Endothelial cell of umbilical vein (primary cell): Measurements from ENCODE around the gene CTNND2. TPM values are rescaled to one million over a fixed set of nuclear protein-coding genes. Genes with fewer than 3 reads are reported as not detected.

Experiments
- BruUV-seq: library from RNA; stranded (reverse); fragments of 400-500 nt; replicated peaks from 2 replicates; lab custom pipeline; 2021; lab: Mats Ljungman, UMichigan
- CTCF ChIA-PET: fragments of 300-600, 350-600 bp; sonication (Branson Sonifier 250); formaldehyde crosslinking; loops from one replicate; lab custom pipeline; 2021; ENCODE audit warnings: antibody characterized with exemption, inconsistent platforms; lab: Charles Lee
- POLR2A ChIA-PET: fragments of 300-600, 350-600 bp; sonication (Branson Sonifier 250); formaldehyde crosslinking; loops from one replicate; lab custom pipeline; 2021; ENCODE audit warnings: antibody characterized with exemption, inconsistent platforms; lab: Charles Lee
- DNase-seq: peaks from one replicate; pipeline ENCODE4 v3.0.0-alpha.2; 2011; ENCODE audit warnings: low read depth, low spot score
- FAIRE-seq: peaks from 2 replicates; lab custom pipeline; 2011; peaks lifted over from hg19 to GRCh38; lab: Jason Lieb, UNC
- H2AFZ ChIP-seq: 2 replicates; pipeline ENCODE4 v1.6.0; 2012; ENCODE audit warnings: low read depth, low read length, control low read depth, inconsistent platforms
- H3K27ac ChIP-seq: 2 replicates; pipeline ENCODE4 v1.5.1; 2011; ENCODE audit warnings: low read depth, mild to moderate bottlenecking, control low read depth, low read length, moderate library complexity; ENCODE audit not compliant: insufficient read depth
- H3K27me3 ChIP-seq, 2 experiments: 2 replicates each; pipeline versions ENCODE4 v1.6.0 to v1.6.1; 2011; ENCODE audit warnings: low read length in 2 of 2, mixed read lengths in 1 of 2; ENCODE audit not compliant: control insufficient read depth in 2 of 2, insufficient read depth in 2 of 2
- H3K36me3 ChIP-seq, 2 experiments: 2 replicates in 1 of 2; 3 replicates in 1 of 2; pipeline ENCODE4 v1.5.1; 2011; ENCODE audit warnings: low read length in 2 of 2, mild to moderate bottlenecking in 1 of 2, moderate library complexity in 1 of 2; ENCODE audit not compliant: control insufficient read depth in 2 of 2, insufficient read depth in 2 of 2; ENCODE audit errors: extremely low read depth in 1 of 2
- H3K4me1 ChIP-seq: 3 replicates; pipeline ENCODE4 v1.5.1; 2011; ENCODE audit warnings: mild to moderate bottlenecking, low read length; ENCODE audit not compliant: control insufficient read depth, insufficient read depth; ENCODE audit errors: extremely low read depth
- H3K4me2 ChIP-seq: 2 replicates; pipeline ENCODE4 v1.6.1; 2011; ENCODE audit warnings: low read length, control low read depth, mixed read lengths; ENCODE audit not compliant: insufficient read depth
- H3K4me3 ChIP-seq, 3 experiments: fragments of 200-600 bp in 1 of 3; sonication (generic), shearing (Covaris generic) in 1 of 3; replicated peaks in 1 of 3; 2 replicates each; pipeline ENCODE4 v1.5.1; 2011 to 2016; ENCODE audit warnings: control low read depth in 3 of 3, low read length in 3 of 3, mild to moderate bottlenecking in 2 of 3, inconsistent platforms in 1 of 3, low read depth in 1 of 3, moderate library complexity in 1 of 3; ENCODE audit not compliant: insufficient read depth in 1 of 3
- H3K79me2 ChIP-seq: 2 replicates; pipeline ENCODE4 v1.6.0; 2012; ENCODE audit warnings: low read length, inconsistent platforms; ENCODE audit not compliant: control insufficient read depth, insufficient read depth
- H3K9ac ChIP-seq: replicated peaks from 2 replicates; pipeline ENCODE3; 2011; ENCODE audit warnings: low read length, control low read depth; ENCODE audit not compliant: insufficient read depth; ENCODE audit errors: extremely low read depth
- H3K9me1 ChIP-seq: replicated peaks from 3 replicates; pipeline ENCODE4 v1.6.0; 2011; ENCODE audit warnings: mild to moderate bottlenecking, low read length; ENCODE audit not compliant: control insufficient read depth, insufficient read depth; ENCODE audit errors: extremely low read depth
- H3K9me3 ChIP-seq: replicated peaks from 2 replicates; pipeline ENCODE4 v1.5.1; 2012; ENCODE audit warnings: low read length, inconsistent platforms; ENCODE audit not compliant: control insufficient read depth, insufficient read depth
- H4K20me1 ChIP-seq: replicated peaks from 2 replicates; pipeline ENCODE3; 2011; ENCODE audit warnings: mild to moderate bottlenecking, low read length; ENCODE audit not compliant: control insufficient read depth, insufficient read depth; ENCODE audit errors: extremely low read depth
- CTCF ChIP-seq, 2 donors: IDR thresholded peaks; 1 replicate in 1 of 2; 2 replicates in 1 of 2; pipeline ENCODE4 v1.5.1; 2011; ENCODE audit warnings: low read length in 2 of 2, mild to moderate bottlenecking in 2 of 2, moderate library complexity in 2 of 2, control low read depth in 1 of 2, inconsistent platforms in 1 of 2, low read depth in 1 of 2; ENCODE audit not compliant: insufficient read depth in 1 of 2; ENCODE audit errors: extremely low read depth in 1 of 2
- EZH2 ChIP-seq: IDR thresholded peaks from 2 replicates; pipeline ENCODE4 v1.6.1; 2012; ENCODE audit warnings: borderline replicate concordance, low read depth, mild to moderate bottlenecking, moderate library complexity, low read length, inconsistent platforms; ENCODE audit not compliant: severe bottlenecking
- FOS ChIP-seq: IDR thresholded peaks from 2 replicates; pipeline ENCODE4 v1.6.1; 2011; ENCODE audit warnings: mild to moderate bottlenecking, low read length, moderate library complexity, borderline replicate concordance; ENCODE audit not compliant: insufficient read depth
- GATA2 ChIP-seq: IDR thresholded peaks from 2 replicates; pipeline ENCODE4 v1.7.0; 2011; ENCODE audit warnings: low read depth, mild to moderate bottlenecking, moderate library complexity, mixed read lengths, low read length; ENCODE audit not compliant: insufficient read length, insufficient read depth
- JUN ChIP-seq: IDR thresholded peaks from 2 replicates; pipeline ENCODE4 v1.6.1; 2011; ENCODE audit warnings: borderline replicate concordance, low read depth; ENCODE audit not compliant: insufficient read length, insufficient read depth
- MAX ChIP-seq: IDR thresholded peaks from 2 replicates; pipeline ENCODE4 v1.6.1; 2011; ENCODE audit not compliant: insufficient read depth, insufficient read length
- MYC ChIP-seq: IDR thresholded peaks from one replicate; pipeline ENCODE4 v1.6.1; 2011; ENCODE audit warnings: mild to moderate bottlenecking, low read depth, low read length
- POLR2A ChIP-seq: IDR thresholded peaks from 2 replicates; pipeline ENCODE4 v1.6.1; 2012; ENCODE audit warnings: low read depth, mild to moderate bottlenecking, control low read depth, low read length
- POLR2AphosphoS5 ChIP-seq: IDR thresholded peaks from 2 replicates; pipeline ENCODE4 v1.6.1; 2012; ENCODE audit warnings: low read depth, mild to moderate bottlenecking, control low read depth, low read length, moderate library complexity; ENCODE audit not compliant: insufficient read depth
- dilution Hi-C: fragments of 300-500 bp; cut with MboI; formaldehyde crosslinking; loops from one replicate; pipeline ENCODE4 v1.15.0; 2019; ENCODE audit warnings: low sequenced_read_pairs; ENCODE audit not compliant: extremely low pct_ligation_motif_present
- intact Hi-C: fragments of 100-400 bp; cut with micrococcal nuclease; formaldehyde crosslinking; loops from one replicate; pipeline ENCODE4 v1.10.0; 2022
- polyA plus RNA-seq, 4 experiments: library from polyadenylated mRNA; depleted of rRNA in 3 of 4; stranded (reverse) in 3 of 4; unstranded in 1 of 4; fragments of >200 nt; gene quantifications; 2 replicates each; pipeline versions ENCODE4 v1.2.1 to v1.2.3, GENCODE V29; 2011 to 2012; ENCODE audit warnings: missing spikeins in 1 of 4
- total RNA-seq: library from RNA; stranded (reverse); gene quantifications from 2 replicates; pipeline ENCODE4 v1.2.3, GENCODE V29; 2021

Gene CTNND2
- total and polyA plus RNA-seq, 2 donors (not counting 3 experiments of a cell fraction or from before 2014, with no cell fraction given): not detected

- dilution Hi-C loops (no loop called here), intact Hi-C loops (no loop called here)
- ChIA-PET CTCF (no interaction called here), POLR2A (no interaction called here)
- Histone ChIP-seq H3K9ac (no peak overlapping the region), H2AFZ (no peak overlapping the region), H3K27me3 (no peaks in the 10 kb centered on the region), H3K4me2 (no peak overlapping the region), H3K9me1 (no peaks in the 10 kb centered on the region), H3K4me3 (no peak overlapping the region), H3K27ac (no peak overlapping the region), H3K9me3 (no peaks in the 10 kb centered on the region), H3K36me3 (no peaks in the 10 kb centered on the region), H4K20me1 (no peaks in the 10 kb centered on the region), H3K79me2 (no peaks in the 10 kb centered on the region), H3K4me1 (no peaks in the 10 kb centered on the region)
- DNase-seq (no peak), FAIRE-seq (no peak)
- TF ChIP-seq MAX: no peak
- TF ChIP-seq MYC: no peak
- TF ChIP-seq EZH2: no peak
- TF ChIP-seq POLR2AphosphoS5: no peak
- TF ChIP-seq GATA2: no peak
- TF ChIP-seq CTCF (IDR thresholded peaks at IDR 0.05; ENCODE audit: extremely low read depth in 1 of 2, insufficient read depth in 1 of 2, low read depth in 1 of 2, low read length in 2 of 2): no peak
- no peak for TF ChIP-seq POLR2A
- no peak for TF ChIP-seq JUN
- TF ChIP-seq FOS: no peak
- BruUV-seq: no TSS peak
Measured at GRCh38 chr5:11056560-11056959, 847.7 kb downstream of the CTNND2 start.
